Measurements from ENCODE around the gene KIFBP. TPM values are rescaled to one million over a fixed set of nuclear protein-coding genes. Genes with fewer than 3 reads are reported as not detected.

The KIFBP gene
- total and polyA plus RNA-seq, 2 donors (not counting 3 experiments of a cell fraction or from before 2014, with no cell fraction given), result 17.6 to 39.8 TPM

GRCh38 chr10:68957284-68957615 lies 31.4 kb upstream of the KIFBP start:
- Histone ChIP-seq H3K4me2 (ENCODE audit: insufficient read depth, low read length) (peak overlapping the region; percentile 98), H3K36me3 (ENCODE audit: control insufficient read depth in 2 of 2, extremely low read depth in 1 of 2, insufficient read depth in 2 of 2, low read length in 2 of 2) (peaks cover 0 to 15% of the 10 kb centered on the region in 2 experiments), H4K20me1 (replicated peaks; ENCODE audit: control insufficient read depth, extremely low read depth, insufficient read depth, low read length) (peaks cover 11% of the 10 kb centered on the region), H3K4me3 (replicated peaks in 1 of 3; ENCODE audit: insufficient read depth in 1 of 3, low read depth in 1 of 3, low read length in 3 of 3) (peak overlapping the region; percentile 32 to 98 (median 80)), H3K79me2 (ENCODE audit: control insufficient read depth, insufficient read depth, low read length) (peaks cover 62% of the 10 kb centered on the region), H3K9me3 (replicated peaks; ENCODE audit: control insufficient read depth, insufficient read depth, low read length) (no peaks in the 10 kb centered on the region), H3K27ac (ENCODE audit: insufficient read depth, low read depth, low read length) (peak overlapping the region; percentile 69), H2AFZ (ENCODE audit: low read depth, low read length) (no peak overlapping the region), H3K9ac (replicated peaks; ENCODE audit: extremely low read depth, insufficient read depth, low read length) (peak overlapping the region; percentile 84), H3K27me3 (ENCODE audit: control insufficient read depth in 2 of 2, insufficient read depth in 2 of 2, low read length in 2 of 2) (no peaks in the 10 kb centered on the region), H3K4me1 (ENCODE audit: control insufficient read depth, extremely low read depth, insufficient read depth, low read length) (peaks cover 20% of the 10 kb centered on the region), H3K9me1 (replicated peaks; ENCODE audit: control insufficient read depth, extremely low read depth, insufficient read depth, low read length) (no peaks in the 10 kb centered on the region)
- FAIRE-seq (no peak), DNase-seq (ENCODE audit: low read depth, low spot score) (no peak)
- TF ChIP-seq POLR2A (IDR thresholded peaks at IDR 0.05; ENCODE audit: low read depth, low read length) (no peak), JUN (IDR thresholded peaks at IDR 0.05; ENCODE audit: borderline replicate concordance, insufficient read depth, insufficient read length, low read depth) (no peak), POLR2AphosphoS5 (IDR thresholded peaks at IDR 0.05; ENCODE audit: insufficient read depth, low read depth, low read length) (no peak), MYC (IDR thresholded peaks at IDR 0.05; ENCODE audit: low read depth, low read length) (no peak), FOS (IDR thresholded peaks at IDR 0.05; ENCODE audit: borderline replicate concordance, insufficient read depth, low read length) (no peak), MAX (IDR thresholded peaks at IDR 0.05; ENCODE audit: insufficient read depth, insufficient read length) (no peak)
- dilution Hi-C loops (cut with MboI; ENCODE audit: extremely low pct_ligation_motif_present, low sequenced_read_pairs) (no loop called here), intact Hi-C loops (cut with micrococcal nuclease) (no loop called here)
- ChIA-PET CTCF (no interaction called here), POLR2A (interaction anchor here (0.6 kb wide), 1 partner anchor 130 kb away, joined by 5 read pairs; no protein-coding TSS in a partner anchor)
- BruUV-seq (replicated peaks), result no TSS peak

GRCh38 chr10:68957654-68958053 lies 30.9 kb upstream of the KIFBP start:
- H4K20me1 ChIP-seq (replicated peaks; ENCODE audit: control insufficient read depth, extremely low read depth, insufficient read depth, low read length), result peaks cover 11% of the 10 kb centered on the region
- CTCF ChIA-PET, result no interaction called here

More at GRCh38 chr10:68957654-68958053, 30.9 kb upstream of the KIFBP start:
- Histone ChIP-seq H3K4me1 (ENCODE audit: control insufficient read depth, extremely low read depth, insufficient read depth, low read length) (peaks cover 20% of the 10 kb centered on the region), H3K4me3 (replicated peaks in 1 of 3; ENCODE audit: insufficient read depth in 1 of 3, low read depth in 1 of 3, low read length in 3 of 3) (peak overlapping the region; percentile 32 to 98 (median 80)), H2AFZ (ENCODE audit: low read depth, low read length) (no peak overlapping the region), H3K4me2 (ENCODE audit: insufficient read depth, low read length) (peak overlapping the region; percentile 98), H3K36me3 (ENCODE audit: control insufficient read depth in 2 of 2, extremely low read depth in 1 of 2, insufficient read depth in 2 of 2, low read length in 2 of 2) (peaks cover 0 to 19% of the 10 kb centered on the region in 2 experiments), H3K27ac (ENCODE audit: insufficient read depth, low read depth, low read length) (peak overlapping the region; percentile 69), H3K9me3 (replicated peaks; ENCODE audit: control insufficient read depth, insufficient read depth, low read length) (no peaks in the 10 kb centered on the region), H3K27me3 (ENCODE audit: control insufficient read depth in 2 of 2, insufficient read depth in 2 of 2, low read length in 2 of 2) (no peaks in the 10 kb centered on the region), H3K79me2 (ENCODE audit: control insufficient read depth, insufficient read depth, low read length) (peaks cover 66% of the 10 kb centered on the region), H3K9ac (replicated peaks; ENCODE audit: extremely low read depth, insufficient read depth, low read length) (peak overlapping the region; percentile 84), H3K9me1 (replicated peaks; ENCODE audit: control insufficient read depth, extremely low read depth, insufficient read depth, low read length) (no peaks in the 10 kb centered on the region)
- intact Hi-C loops (cut with micrococcal nuclease), result no loop called here
- POLR2A ChIA-PET, result no interaction called here
- TSS peak; percentile 45 for BruUV-seq (replicated peaks)
- DNase-seq (ENCODE audit: low read depth, low spot score), result peak; percentile 7
- dilution Hi-C loops (cut with MboI; ENCODE audit: extremely low pct_ligation_motif_present, low sequenced_read_pairs), result no loop called here
- FAIRE-seq, result no peak
- TF ChIP-seq JUN (IDR thresholded peaks at IDR 0.05; ENCODE audit: borderline replicate concordance, insufficient read depth, insufficient read length, low read depth) (no peak), POLR2AphosphoS5 (IDR thresholded peaks at IDR 0.05; ENCODE audit: insufficient read depth, low read depth, low read length) (no peak), MAX (IDR thresholded peaks at IDR 0.05; ENCODE audit: insufficient read depth, insufficient read length) (no peak), EZH2 (IDR thresholded peaks at IDR 0.05; ENCODE audit: borderline replicate concordance, low read depth, low read length, severe bottlenecking) (no peak), CTCF (IDR thresholded peaks at IDR 0.05; ENCODE audit: extremely low read depth in 1 of 2, insufficient read depth in 1 of 2, low read depth in 1 of 2, low read length in 2 of 2) (no peak), POLR2A (IDR thresholded peaks at IDR 0.05; ENCODE audit: low read depth, low read length) (no peak), GATA2 (IDR thresholded peaks at IDR 0.05; ENCODE audit: insufficient read depth, insufficient read length, low read depth, low read length) (no peak), MYC (IDR thresholded peaks at IDR 0.05; ENCODE audit: low read depth, low read length) (no peak), FOS (IDR thresholded peaks at IDR 0.05; ENCODE audit: borderline replicate concordance, insufficient read depth, low read length) (no peak)

Data from endothelial cell of umbilical vein (primary cell).